Neuronal stem cell (in vitro differentiated cells): ENCODE results near the gene RHBDL3.

ENCODE experiments used
- DNase-seq: peaks from one replicate; pipeline ENCODE4 v3.0.0-alpha.2; 2013; ENCODE audit warnings: low spot score
- H2AFZ ChIP-seq: one replicate; pipeline ENCODE4 v1.6.1; 2013; ENCODE audit warnings: mild to moderate bottlenecking, low read length, inconsistent platforms
- H2AK5ac ChIP-seq: 2 replicates; pipeline ENCODE4 v1.6.1; 2013; ENCODE audit warnings: low read depth, mild to moderate bottlenecking, inconsistent platforms, low read length, moderate library complexity, mixed read lengths
- H2BK120ac ChIP-seq: 2 replicates; pipeline ENCODE4 v1.6.1; 2013; ENCODE audit warnings: low read depth, mild to moderate bottlenecking, inconsistent platforms, low read length, moderate library complexity, mixed read lengths
- H2BK12ac ChIP-seq: one replicate; pipeline ENCODE4 v1.6.1; 2013; ENCODE audit warnings: low read length, inconsistent platforms
- H2BK15ac ChIP-seq: 2 replicates; pipeline ENCODE4 v1.6.1; 2013; ENCODE audit warnings: mild to moderate bottlenecking, low read length, inconsistent platforms, mixed read lengths
- H2BK5ac ChIP-seq: one replicate; pipeline ENCODE4 v1.6.1; 2013; ENCODE audit warnings: inconsistent platforms, mild to moderate bottlenecking, low read length, moderate library complexity
- H3K14ac ChIP-seq: one replicate; pipeline ENCODE4 v1.6.1; 2013; ENCODE audit warnings: low read length, inconsistent platforms
- H3K18ac ChIP-seq: 2 replicates; pipeline ENCODE4 v1.6.1; 2013; ENCODE audit warnings: low read length, inconsistent platforms
- H3K23ac ChIP-seq: 2 replicates; pipeline ENCODE4 v1.6.1; 2013; ENCODE audit warnings: low read depth, mild to moderate bottlenecking, mixed read lengths, low read length, inconsistent platforms; ENCODE audit not compliant: poor library complexity
- H3K27ac ChIP-seq: replicated peaks from 3 replicates; pipeline ENCODE4 v1.5.1; 2013; ENCODE audit warnings: low read length, inconsistent platforms
- H3K27me3 ChIP-seq, 3 experiments: 2 replicates each; pipeline ENCODE4 v1.6.1; 2013; ENCODE audit warnings: low read length in 3 of 3, mild to moderate bottlenecking in 2 of 3, inconsistent platforms in 1 of 3, low read depth in 1 of 3, mixed read lengths in 1 of 3, moderate library complexity in 1 of 3; ENCODE audit not compliant: control insufficient read depth in 3 of 3, insufficient read depth in 3 of 3
- H3K36me3 ChIP-seq, 2 donors: replicated peaks in 1 of 2; 2 replicates each; pipeline ENCODE4 v1.6.1; 2013; ENCODE audit warnings: low read length in 2 of 2; ENCODE audit not compliant: control insufficient read depth in 2 of 2, insufficient read depth in 2 of 2
- H3K4ac ChIP-seq: 2 replicates; pipeline ENCODE4 v1.6.1; 2013; ENCODE audit warnings: inconsistent platforms, mild to moderate bottlenecking, low read length, moderate library complexity
- H3K4me1 ChIP-seq, 2 donors: 1 replicate in 1 of 2; 2 replicates in 1 of 2; pipeline ENCODE4 v1.6.1; 2013; ENCODE audit warnings: low read length in 2 of 2, low read depth in 1 of 2; ENCODE audit not compliant: control insufficient read depth in 2 of 2, insufficient read depth in 1 of 2
- H3K4me2 ChIP-seq: one replicate; pipeline ENCODE4 v1.6.1; 2013; ENCODE audit warnings: mild to moderate bottlenecking, low read length, inconsistent platforms; ENCODE audit not compliant: insufficient read depth, poor library complexity, severe bottlenecking
- H3K4me3 ChIP-seq, 2 donors: 2 replicates each; pipeline ENCODE4 v1.5.1; 2013; ENCODE audit warnings: low read length in 2 of 2, mild to moderate bottlenecking in 2 of 2, inconsistent platforms in 1 of 2, moderate library complexity in 1 of 2
- H3K79me1 ChIP-seq: one replicate; pipeline ENCODE4 v1.6.1; 2013; ENCODE audit warnings: low read depth, mild to moderate bottlenecking, inconsistent platforms, low read length, moderate library complexity
- H3K9ac ChIP-seq: one replicate; pipeline ENCODE4 v1.6.1; 2013; ENCODE audit warnings: mild to moderate bottlenecking, low read depth, low read length, inconsistent platforms; ENCODE audit not compliant: poor library complexity
- H3K9me3 ChIP-seq, 2 donors: replicated peaks in 1 of 2; 2 replicates each; pipeline versions ENCODE3 to v1.6.1; 2013; ENCODE audit warnings: low read length in 2 of 2, mild to moderate bottlenecking in 2 of 2, inconsistent platforms in 1 of 2, low read depth in 1 of 2, mixed read lengths in 1 of 2, moderate library complexity in 1 of 2; ENCODE audit not compliant: control insufficient read depth in 2 of 2, insufficient read depth in 1 of 2
- H4K8ac ChIP-seq: one replicate; pipeline ENCODE4 v1.6.1; 2013; ENCODE audit warnings: low read depth, mild to moderate bottlenecking, inconsistent platforms, low read length, moderate library complexity
- H4K91ac ChIP-seq: one replicate; pipeline ENCODE4 v1.6.1; 2013; ENCODE audit warnings: low read length, low read depth, mild to moderate bottlenecking, inconsistent platforms; ENCODE audit not compliant: poor library complexity
- WGBS, 2 donors: extraction: QIAGEN DNeasy Blood & Tissue Kit; methylation state at CpG; one replicate each; pipeline ENCODE4 v1.1.7; 2013; ENCODE audit warnings: missing lambda C conversion rate in 2 of 2, mixed read lengths in 1 of 2; ENCODE audit not compliant: insufficient read length in 2 of 2, insufficient replicate concordance in 1 of 2; ENCODE audit errors: extremely low coverage in 2 of 2; 5-methylcytosine and 5-hydroxymethylcytosine counted together

RHBDL3 gene

GRCh38 chr17:32227910-32228309, 37.7 kb upstream of the RHBDL3 start:
- no peak overlapping the region for H2AFZ ChIP-seq
- H3K4me2 ChIP-seq = no peak overlapping the region
- no peak overlapping the region for H4K91ac ChIP-seq
- no peak overlapping the region for H2BK15ac ChIP-seq
- DNase-seq = no peak
- H3K36me3 ChIP-seq = peaks cover 0 to 14% of the 10 kb centered on the region in 2 donors
- no peak overlapping the region for H2AK5ac ChIP-seq
- no peak overlapping the region for H3K4ac ChIP-seq
- no peak overlapping the region for H2BK120ac ChIP-seq
- no peak overlapping the region for H4K8ac ChIP-seq
- no peak overlapping the region for H3K14ac ChIP-seq
- H3K9me3 ChIP-seq = no peaks in the 10 kb centered on the region
- H3K4me3 ChIP-seq = no peak overlapping the region
- H2BK5ac ChIP-seq = no peak overlapping the region
- H3K79me1 ChIP-seq = no peaks in the 10 kb centered on the region
- no peak overlapping the region for H3K23ac ChIP-seq
- H3K18ac ChIP-seq = no peak overlapping the region
- peaks cover 4 to 6% of the 10 kb centered on the region in 2 donors for H3K4me1 ChIP-seq
- no peak overlapping the region for H2BK12ac ChIP-seq
- no CpG with 5 or more reads among the region's 9 CpGs for WGBS, 2 donors
- no peak overlapping the region for H3K27ac ChIP-seq
- H3K27me3 ChIP-seq = no peaks in the 10 kb centered on the region
- no peak overlapping the region for H3K9ac ChIP-seq

- no peak overlapping the region for H3K9ac ChIP-seq
- H4K91ac ChIP-seq = no peak overlapping the region
- no peak overlapping the region for H3K4ac ChIP-seq
- no peaks in the 10 kb centered on the region for H3K9me3 ChIP-seq
- no peaks in the 10 kb centered on the region for H3K4me1 ChIP-seq
- no peak for DNase-seq
- H2BK120ac ChIP-seq = no peak overlapping the region
- H3K27ac ChIP-seq = no peak overlapping the region
- no peak overlapping the region for H2AFZ ChIP-seq
- H3K79me1 ChIP-seq = no peaks in the 10 kb centered on the region
- H4K8ac ChIP-seq = no peak overlapping the region
- no peak overlapping the region for H3K4me2 ChIP-seq
- H3K14ac ChIP-seq = no peak overlapping the region
- H2AK5ac ChIP-seq = no peak overlapping the region
- H3K27me3 ChIP-seq = no peaks in the 10 kb centered on the region
- H2BK15ac ChIP-seq = no peak overlapping the region
- H3K18ac ChIP-seq = no peak overlapping the region
- H2BK12ac ChIP-seq = no peak overlapping the region
- WGBS, 2 donors = no CpG with 5 or more reads among the region's 2 CpGs
- H2BK5ac ChIP-seq = no peak overlapping the region
- no peak overlapping the region for H3K4me3 ChIP-seq
- H3K36me3 ChIP-seq = no peaks in the 10 kb centered on the region
- no peak overlapping the region for H3K23ac ChIP-seq
Observed at GRCh38 chr17:32235588-32235987, 30.0 kb upstream of the RHBDL3 start.

- H3K27ac ChIP-seq = no peak overlapping the region
- H3K4me2 ChIP-seq = no peak overlapping the region
- H3K18ac ChIP-seq = no peak overlapping the region
- no peak overlapping the region for H2BK12ac ChIP-seq
- H3K4me3 ChIP-seq = no peak overlapping the region
- H3K4me1 ChIP-seq = peaks cover 0 to 11% of the 10 kb centered on the region in 2 donors
- no peak overlapping the region for H3K4ac ChIP-seq
- no peaks in the 10 kb centered on the region for H3K79me1 ChIP-seq
- H2BK15ac ChIP-seq = no peak overlapping the region
- no peak overlapping the region for H3K14ac ChIP-seq
- H3K36me3 ChIP-seq = no peaks in the 10 kb centered on the region
- H4K8ac ChIP-seq = no peak overlapping the region
- H3K9me3 ChIP-seq = no peaks in the 10 kb centered on the region
- H2AK5ac ChIP-seq = no peak overlapping the region
- DNase-seq = no peak
- no peak overlapping the region for H4K91ac ChIP-seq
- H3K23ac ChIP-seq = no peak overlapping the region
- H2BK5ac ChIP-seq = no peak overlapping the region
- no peak overlapping the region for H2AFZ ChIP-seq
- no peak overlapping the region for H3K9ac ChIP-seq
- no peaks in the 10 kb centered on the region for H3K27me3 ChIP-seq
- WGBS, 2 donors = no CpG with 5 or more reads among the region's 2 CpGs
- no peak overlapping the region for H2BK120ac ChIP-seq
Observed at GRCh38 chr17:32239456-32239855, 26.2 kb upstream of the RHBDL3 start.

- Histone ChIP-seq H3K14ac (no peak overlapping the region), H3K27me3 (no peaks in the 10 kb centered on the region), H2AK5ac (no peak overlapping the region), H2BK120ac (no peak overlapping the region), H3K4me1 (peaks cover 0 to 11% of the 10 kb centered on the region in 2 donors), H3K9ac (no peak overlapping the region), H2BK12ac (no peak overlapping the region), H3K23ac (no peak overlapping the region), H2AFZ (no peak overlapping the region), H3K4me3 (no peak overlapping the region), H3K36me3 (no peaks in the 10 kb centered on the region), H3K4me2 (no peak overlapping the region), H3K27ac (no peak overlapping the region), H3K18ac (no peak overlapping the region), H4K91ac (no peak overlapping the region), H3K4ac (no peak overlapping the region), H3K79me1 (no peaks in the 10 kb centered on the region), H2BK15ac (no peak overlapping the region), H4K8ac (no peak overlapping the region), H3K9me3 (no peaks in the 10 kb centered on the region), H2BK5ac (no peak overlapping the region)
- no peak for DNase-seq
- no CpG with 5 or more reads among the region's 8 CpGs for WGBS, 2 donors
Observed at GRCh38 chr17:32240750-32241149, 24.9 kb upstream of the RHBDL3 start.
